HepG2 (cell line): ENCODE results near the gene DDX19B. TPM values are rescaled to one million over a fixed set of nuclear protein-coding genes. Genes with fewer than 3 reads are reported as not detected.
A peak's percentile ranks its signal among the peaks of the same experiment; 100 is the strongest.

Source experiments
- AKAP8 ChIP-seq: sonication (generic); formaldehyde crosslinking; IDR thresholded peaks from 2 replicates; pipeline ENCODE4 v1.5.1; 2020; ENCODE audit warnings: mild to moderate bottlenecking, missing genetic modification reagents
- BHLHE40 ChIP-seq: IDR thresholded peaks from 2 replicates; pipeline ENCODE4 v1.6.1; 2011; ENCODE audit warnings: low read length, improper control_type of control experiment
- HCFC1 ChIP-seq: fragments of 150-350 bp; IDR thresholded peaks from 2 replicates; pipeline ENCODE4 v1.6.1; 2014; ENCODE audit warnings: low read depth, low read length
- HDAC6 ChIP-seq: fragments of 200-600 bp; sonication (generic); IDR thresholded peaks from 2 replicates; pipeline ENCODE4 v1.7.0; 2017; ENCODE audit warnings: mild to moderate bottlenecking, antibody characterized with exemption, low read length, low read depth
- HNF4G ChIP-seq, 2 experiments: sonication (generic) in 1 of 2; formaldehyde crosslinking in 1 of 2; IDR thresholded peaks; 2 replicates each; pipeline versions ENCODE4 v1.4.0 to v1.6.1; 2011 to 2020; ENCODE audit warnings: borderline replicate concordance in 2 of 2, low read depth in 2 of 2, mild to moderate bottlenecking in 2 of 2, low read length in 1 of 2, missing genetic modification reagents in 1 of 2, moderate library complexity in 1 of 2
- KLF6 ChIP-seq: IDR thresholded peaks from 2 replicates; pipeline ENCODE4 v1.8.0; 2016; ENCODE audit warnings: missing biosample characterization, missing genetic modification reagents
- MYC ChIP-seq: sonication (generic); formaldehyde crosslinking; IDR thresholded peaks from 2 replicates; pipeline ENCODE4 v1.9.0; 2021; ENCODE audit warnings: missing genetic modification reagents, borderline replicate concordance
- MYPOP ChIP-seq: sonication (generic); formaldehyde crosslinking; IDR thresholded peaks from 2 replicates; pipeline ENCODE4 v1.8.1; 2023; ENCODE audit warnings: mild to moderate bottlenecking, moderate library complexity, missing genetic modification reagents
- NFKB2 ChIP-seq: sonication (generic); formaldehyde crosslinking; IDR thresholded peaks from 2 replicates; pipeline ENCODE4 v1.4.0; 2020; ENCODE audit warnings: missing genetic modification reagents, borderline replicate concordance
- NR2F6 ChIP-seq, 2 experiments: IDR thresholded peaks; 2 replicates each; pipeline ENCODE4 v1.6.1; 2016; ENCODE audit warnings: antibody characterized with exemption in 1 of 2, mild to moderate bottlenecking in 1 of 2
- POLR2G ChIP-seq: fragments of 200-400 bp; formaldehyde crosslinking; IDR thresholded peaks from 2 replicates; pipeline ENCODE4 v1.6.1; 2018; ENCODE audit warnings: mild to moderate bottlenecking, low read depth, low read length, moderate library complexity
- SETDB1 ChIP-seq: sonication (generic); formaldehyde crosslinking; IDR thresholded peaks from 2 replicates; pipeline ENCODE4 v1.5.1; 2020; ENCODE audit warnings: missing genetic modification reagents, mild to moderate bottlenecking, borderline replicate concordance
- SP5 ChIP-seq: IDR thresholded peaks from 2 replicates; pipeline ENCODE4 v1.6.1; 2016; ENCODE audit warnings: low read depth, borderline replicate concordance
- THAP8 ChIP-seq: sonication (generic); formaldehyde crosslinking; IDR thresholded peaks from 2 replicates; pipeline ENCODE4 v1.5.1; 2020; ENCODE audit warnings: missing genetic modification reagents, mild to moderate bottlenecking, borderline replicate concordance
- WIZ ChIP-seq: sonication (generic); formaldehyde crosslinking; IDR thresholded peaks from 2 replicates; pipeline ENCODE4 v1.5.1; 2020; ENCODE audit warnings: mild to moderate bottlenecking, missing genetic modification reagents
- ZBTB42 ChIP-seq: sonication (generic); formaldehyde crosslinking; IDR thresholded peaks from 2 replicates; pipeline ENCODE4 v1.5.0; 2020; ENCODE audit warnings: mild to moderate bottlenecking, missing genetic modification reagents
- ZNF10 ChIP-seq: sonication (generic); formaldehyde crosslinking; IDR thresholded peaks from 2 replicates; pipeline ENCODE4 v1.4.0; 2020; ENCODE audit warnings: mild to moderate bottlenecking, low read depth, missing genetic modification reagents, borderline replicate concordance
- ZNF136 ChIP-seq: sonication (generic); formaldehyde crosslinking; IDR thresholded peaks from 2 replicates; pipeline ENCODE4 v1.8.1; 2022; ENCODE audit warnings: low read depth, mild to moderate bottlenecking, moderate library complexity, missing genetic modification reagents
- ZNF224 ChIP-seq: sonication (generic); formaldehyde crosslinking; IDR thresholded peaks from 2 replicates; pipeline ENCODE4 v1.5.0; 2020; ENCODE audit warnings: mild to moderate bottlenecking, missing genetic modification reagents
- ZNF235 ChIP-seq: sonication (generic); formaldehyde crosslinking; IDR thresholded peaks from 2 replicates; pipeline ENCODE4 v1.8.1; 2023; ENCODE audit warnings: mild to moderate bottlenecking, missing genetic modification reagents, borderline replicate concordance
- ZNF281 ChIP-seq: sonication (generic); formaldehyde crosslinking; IDR thresholded peaks from 2 replicates; pipeline ENCODE4 v1.4.0; 2020; ENCODE audit warnings: missing genetic modification reagents, borderline replicate concordance
- ZNF326 ChIP-seq: sonication (generic); formaldehyde crosslinking; IDR thresholded peaks from 2 replicates; pipeline ENCODE4 v1.4.0; 2020; ENCODE audit warnings: missing genetic modification reagents, borderline replicate concordance
- ZNF530 ChIP-seq: sonication (generic); formaldehyde crosslinking; IDR thresholded peaks from 2 replicates; pipeline ENCODE4 v1.5.0; 2020; ENCODE audit warnings: low read depth, mild to moderate bottlenecking, missing genetic modification reagents
- ZNF557 ChIP-seq: sonication (generic); formaldehyde crosslinking; IDR thresholded peaks from 2 replicates; pipeline ENCODE4 v1.4.0; 2020; ENCODE audit warnings: missing genetic modification reagents
- ZNF7 ChIP-seq: IDR thresholded peaks from 2 replicates; pipeline ENCODE4 v1.6.1; 2016; ENCODE audit warnings: missing biosample characterization, missing genetic modification reagents
- ZSCAN12 ChIP-seq: sonication (generic); formaldehyde crosslinking; IDR thresholded peaks from 2 replicates; pipeline ENCODE4 v1.9.0; 2021; ENCODE audit warnings: mild to moderate bottlenecking, missing genetic modification reagents
- polyA plus RNA-seq, 8 experiments: library from polyadenylated mRNA; depleted of rRNA in 3 of 8; stranded (reverse) in 7 of 8; unstranded in 1 of 8; fragments of >200 nt; fragmentation: Illumina TruSeq in 4 of 8; extraction: Trizol in 4 of 8; gene quantifications; 2 replicates each; pipeline versions ENCODE4 v1.2.1 to v1.2.3, GENCODE V29; 2011 to 2016; ENCODE audit warnings: low read depth in 4 of 8, missing spikeins in 1 of 8, mixed read lengths in 1 of 8; ENCODE audit not compliant: insufficient read depth in 1 of 8
- total RNA-seq, 5 experiments: library from RNA; depleted of rRNA; stranded (reverse); fragments of >200 nt; fragmentation: Illumina TruSeq; extraction: Trizol; gene quantifications; 2 replicates each; pipeline ENCODE4 v1.2.3, GENCODE V29; 2016; ENCODE audit warnings: low read depth in 1 of 5

The DDX19B gene
- total and polyA plus RNA-seq, 2 of the 13 experiments (the other 11 are each of a cell fraction or from before 2014, with no cell fraction given) = 36.2 to 40.0 TPM

GRCh38 chr16:70380919-70381603 is 82.1 kb downstream of the DDX19B start (continued):
- TF ChIP-seq KLF6 (peak; percentile 89), ZNF557 (CRISPR knock-in tag) (peak; percentile 91; the same call in 1 of the 2 replicates), HNF4G (IDR thresholded peaks at IDR 0.05; ENCODE audit: borderline replicate concordance, low read depth, low read length) (peak; percentile 12; the same call in 1 of the 2 replicates), HNF4G (CRISPR knock-in tag; IDR thresholded peaks at IDR 0.05; ENCODE audit: borderline replicate concordance, low read depth) (peak; percentile 12; the same call in 1 of the 2 replicates), ZNF530 (CRISPR knock-in tag) (no peak), ZNF10 (CRISPR knock-in tag) (no peak), NFKB2 (CRISPR knock-in tag) (peak; percentile 99), BHLHE40 (peak; percentile 61; the same call in 1 of the 2 replicates), MYPOP (CRISPR knock-in tag) (peak; percentile 94), SP5 (CRISPR knock-in tag) (peak; percentile 69), HCFC1 (no peak), ZNF224 (CRISPR knock-in tag) (peak; percentile 87), WIZ (CRISPR knock-in tag) (peak; percentile 19; the same call in 1 of the 2 replicates), ZSCAN12 (CRISPR knock-in tag) (peak; percentile 96; the same call in 1 of the 2 replicates), SETDB1 (no peak; the same call in 1 of the 2 replicates), ZNF136 (CRISPR knock-in tag) (no peak), AKAP8 (no peak), ZNF281 (CRISPR knock-in tag) (no peak; the same call in 1 of the 2 replicates), MYC (CRISPR knock-in tag) (peak; percentile 97), ZNF326 (CRISPR knock-in tag) (no peak), HDAC6 (no peak), POLR2G (peak; percentile 98), ZBTB42 (CRISPR knock-in tag) (peak; percentile 93), THAP8 (peak; percentile 92; the same call in 1 of the 2 replicates), NR2F6 (IDR thresholded peaks at IDR 0.05) (0 out of 2 replicates have a peak, but pooled peaks have one; percentile 8), NR2F6 (CRISPR knock-in tag; IDR thresholded peaks at IDR 0.05) (no peak; the same call in 1 of the 2 replicates), ZNF235 (CRISPR knock-in tag) (no peak), ZNF7 (no peak)
